Measurements from ENCODE around the gene C1QTNF6.

GRCh38 chr22:37203354-37204044 lies 15.5 kb upstream of the C1QTNF6 start:
- TF ChIP-seq CTCF (conservative IDR thresholded peaks at IDR 0.05; ENCODE audit: low read depth, low read length) (no peak), EZH2 (IDR thresholded peaks at IDR 0.05; ENCODE audit: borderline replicate concordance, low read depth, low read length, poor library complexity, severe bottlenecking) (no peak)

Measured in A673 (cell line).